GM12801 (cell line): ENCODE data around the gene ASCC3.

Experiments
- CTCF ChIP-seq: IDR thresholded peaks from one replicate; pipeline ENCODE4 v1.5.1; 2011; ENCODE audit warnings: control low read depth; ENCODE audit not compliant: insufficient read length; ENCODE audit errors: extremely low read depth

The ASCC3 gene

DNA sequence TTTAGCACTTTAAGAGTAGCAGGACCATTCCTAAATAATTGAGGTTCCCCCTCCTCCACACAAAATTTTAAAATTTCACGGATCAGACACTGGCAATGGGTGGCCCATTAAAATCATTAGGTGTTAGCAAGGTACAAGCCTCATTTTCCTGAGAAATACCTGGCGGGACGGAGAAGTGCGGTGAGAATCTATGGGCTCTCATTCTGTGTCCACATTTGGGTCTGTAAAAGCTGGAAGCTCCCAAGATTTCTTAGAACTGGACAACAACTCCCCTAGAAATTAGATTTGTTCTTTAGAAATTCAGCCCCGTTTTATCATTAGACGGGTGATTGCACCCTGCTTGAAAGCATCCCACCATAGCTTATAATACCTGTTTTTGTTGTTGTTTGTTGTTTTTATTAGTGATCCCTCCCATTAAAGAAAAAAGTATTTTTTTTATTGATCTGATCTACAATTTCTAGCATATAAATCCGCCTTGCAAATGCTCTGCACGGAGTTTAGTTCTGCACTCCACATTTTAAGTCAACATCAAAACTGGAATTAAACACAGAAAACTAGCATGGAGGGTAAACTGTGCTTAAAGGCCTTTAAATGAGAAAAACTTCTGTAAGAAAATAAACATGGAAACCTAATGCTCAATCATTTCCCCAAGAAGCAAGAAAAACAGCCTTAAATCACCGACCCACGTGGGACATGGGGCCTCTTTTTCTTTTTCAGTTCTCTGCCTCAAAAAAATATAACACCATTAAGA, 422.1 kb downstream of the ASCC3 start:
- TF ChIP-seq CTCF, result no peak
